Ishikawa (cell line): Measurements from ENCODE around the gene RO60.

ENCODE experiments used
- CEBPB ChIP-seq: IDR thresholded peaks from 2 replicates; pipeline ENCODE4 v1.6.1; 2012
- CREB1 ChIP-seq: IDR thresholded peaks from 2 replicates; pipeline ENCODE4 v1.6.1; 2012; ENCODE audit warnings: low read depth
- EGR1 ChIP-seq: IDR thresholded peaks from 2 replicates; pipeline ENCODE4 v1.6.1; 2012
- EP300 ChIP-seq: IDR thresholded peaks from 2 replicates; pipeline ENCODE4 v1.6.1; 2012; ENCODE audit warnings: borderline replicate concordance
- FOXM1 ChIP-seq: IDR thresholded peaks from 2 replicates; pipeline ENCODE4 v1.6.1; 2012; ENCODE audit warnings: low read depth, borderline replicate concordance
- NFIC ChIP-seq: IDR thresholded peaks from 2 replicates; pipeline ENCODE4 v1.6.1; 2012
- RAD21 ChIP-seq: IDR thresholded peaks from 2 replicates; pipeline ENCODE4 v1.6.1; 2012; ENCODE audit warnings: low read depth
- TAF1 ChIP-seq: IDR thresholded peaks from 2 replicates; pipeline ENCODE4 v1.6.1; 2012; ENCODE audit warnings: low read depth, mild to moderate bottlenecking
- TCF12 ChIP-seq: IDR thresholded peaks from 2 replicates; pipeline ENCODE4 v1.6.1; 2012; ENCODE audit warnings: low read depth
- TEAD4 ChIP-seq: IDR thresholded peaks from 2 replicates; pipeline ENCODE4 v1.6.1; 2012
- YY1 ChIP-seq: IDR thresholded peaks from 2 replicates; pipeline ENCODE4 v1.6.1; 2012; ENCODE audit warnings: low read depth
- ZBTB7A ChIP-seq: IDR thresholded peaks from 2 replicates; pipeline ENCODE4 v1.6.1; 2012; ENCODE audit warnings: low read depth
- TF ChIP-seq, protein P1 (sequence below): IDR thresholded peaks from 2 replicates; pipeline ENCODE4 v1.6.1; 2012
- TF ChIP-seq, protein P2 (sequence below): IDR thresholded peaks from 2 replicates; pipeline ENCODE4 v1.6.1; 2012
- TF ChIP-seq, protein P3 (sequence below): IDR thresholded peaks from 2 replicates; pipeline ENCODE4 v1.6.1; 2012; ENCODE audit warnings: low read depth, mild to moderate bottlenecking

RO60 gene

DNA sequence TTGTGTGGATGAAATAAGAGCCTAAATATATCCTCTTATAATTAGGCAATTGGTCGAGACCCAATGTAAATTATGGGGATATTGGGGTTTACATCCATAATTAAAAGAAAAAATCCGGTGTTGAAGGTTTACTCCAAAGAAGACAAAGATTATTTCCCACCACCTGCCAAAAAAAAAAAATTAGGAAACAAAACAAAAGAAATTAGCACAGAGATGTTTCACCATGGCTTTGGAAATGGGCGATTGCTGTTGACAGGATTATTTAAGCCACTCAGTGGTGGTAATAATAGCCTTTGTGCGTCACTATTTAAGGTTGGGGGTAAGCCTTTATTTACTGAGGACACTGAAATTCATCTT, 46.4 kb downstream of the RO60 start:
- no peak for TF ChIP-seq FOXM1
- TF ChIP-seq TAF1, result no peak
- TF ChIP-seq TCF12, result no peak
- TF ChIP-seq, protein P1, sequence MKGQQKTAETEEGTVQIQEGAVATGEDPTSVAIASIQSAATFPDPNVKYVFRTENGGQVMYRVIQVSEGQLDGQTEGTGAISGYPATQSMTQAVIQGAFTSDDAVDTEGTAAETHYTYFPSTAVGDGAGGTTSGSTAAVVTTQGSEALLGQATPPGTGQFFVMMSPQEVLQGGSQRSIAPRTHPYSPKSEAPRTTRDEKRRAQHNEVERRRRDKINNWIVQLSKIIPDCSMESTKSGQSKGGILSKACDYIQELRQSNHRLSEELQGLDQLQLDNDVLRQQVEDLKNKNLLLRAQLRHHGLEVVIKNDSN, result no peak
- TF ChIP-seq, protein P2, sequence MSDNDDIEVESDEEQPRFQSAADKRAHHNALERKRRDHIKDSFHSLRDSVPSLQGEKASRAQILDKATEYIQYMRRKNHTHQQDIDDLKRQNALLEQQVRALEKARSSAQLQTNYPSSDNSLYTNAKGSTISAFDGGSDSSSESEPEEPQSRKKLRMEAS, result no peak
- no peak for TF ChIP-seq CEBPB
- TF ChIP-seq NFIC, result no peak
- TF ChIP-seq YY1, result no peak
- no peak for TF ChIP-seq EGR1
- TF ChIP-seq, protein P3, sequence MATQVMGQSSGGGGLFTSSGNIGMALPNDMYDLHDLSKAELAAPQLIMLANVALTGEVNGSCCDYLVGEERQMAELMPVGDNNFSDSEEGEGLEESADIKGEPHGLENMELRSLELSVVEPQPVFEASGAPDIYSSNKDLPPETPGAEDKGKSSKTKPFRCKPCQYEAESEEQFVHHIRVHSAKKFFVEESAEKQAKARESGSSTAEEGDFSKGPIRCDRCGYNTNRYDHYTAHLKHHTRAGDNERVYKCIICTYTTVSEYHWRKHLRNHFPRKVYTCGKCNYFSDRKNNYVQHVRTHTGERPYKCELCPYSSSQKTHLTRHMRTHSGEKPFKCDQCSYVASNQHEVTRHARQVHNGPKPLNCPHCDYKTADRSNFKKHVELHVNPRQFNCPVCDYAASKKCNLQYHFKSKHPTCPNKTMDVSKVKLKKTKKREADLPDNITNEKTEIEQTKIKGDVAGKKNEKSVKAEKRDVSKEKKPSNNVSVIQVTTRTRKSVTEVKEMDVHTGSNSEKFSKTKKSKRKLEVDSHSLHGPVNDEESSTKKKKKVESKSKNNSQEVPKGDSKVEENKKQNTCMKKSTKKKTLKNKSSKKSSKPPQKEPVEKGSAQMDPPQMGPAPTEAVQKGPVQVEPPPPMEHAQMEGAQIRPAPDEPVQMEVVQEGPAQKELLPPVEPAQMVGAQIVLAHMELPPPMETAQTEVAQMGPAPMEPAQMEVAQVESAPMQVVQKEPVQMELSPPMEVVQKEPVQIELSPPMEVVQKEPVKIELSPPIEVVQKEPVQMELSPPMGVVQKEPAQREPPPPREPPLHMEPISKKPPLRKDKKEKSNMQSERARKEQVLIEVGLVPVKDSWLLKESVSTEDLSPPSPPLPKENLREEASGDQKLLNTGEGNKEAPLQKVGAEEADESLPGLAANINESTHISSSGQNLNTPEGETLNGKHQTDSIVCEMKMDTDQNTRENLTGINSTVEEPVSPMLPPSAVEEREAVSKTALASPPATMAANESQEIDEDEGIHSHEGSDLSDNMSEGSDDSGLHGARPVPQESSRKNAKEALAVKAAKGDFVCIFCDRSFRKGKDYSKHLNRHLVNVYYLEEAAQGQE, result no peak
- no peak for TF ChIP-seq ZBTB7A
- no peak for TF ChIP-seq CREB1
- TF ChIP-seq TEAD4, result no peak
- TF ChIP-seq RAD21, result no peak
- no peak for TF ChIP-seq EP300

DNA sequence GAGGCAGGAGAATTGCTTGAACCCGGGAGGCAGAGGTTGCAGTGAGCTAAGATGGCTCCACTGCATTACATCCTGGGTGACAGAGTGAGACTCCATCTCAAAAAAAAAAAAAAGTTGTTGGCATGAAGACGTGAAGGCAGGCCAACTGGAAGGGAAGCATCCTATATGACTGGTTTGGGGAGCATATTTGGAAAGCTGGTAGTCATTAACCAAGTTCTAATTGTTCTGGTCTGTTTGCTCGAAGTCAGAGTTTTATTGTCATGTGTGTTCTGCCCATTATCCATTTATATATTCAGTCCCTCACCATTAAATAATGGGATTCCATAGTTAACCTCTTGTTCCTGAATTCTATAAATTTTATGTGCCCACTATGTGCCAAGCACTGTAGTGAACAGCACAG, 49.1 kb downstream of the RO60 start:
- TF ChIP-seq ZBTB7A (no peak), TAF1 (no peak), EP300 (no peak), TEAD4 (no peak), CEBPB (no peak), EGR1 (no peak), YY1 (no peak), NFIC (no peak), CREB1 (no peak), TCF12 (no peak), RAD21 (no peak)
- TF ChIP-seq, protein P3, result no peak
- TF ChIP-seq, protein P2, result no peak
